Ramos (cell line): ENCODE measurements around the gene ASPSCR1.

Source experiments
- in situ Hi-C: fragments of 300-500 bp; cut with MboI; formaldehyde crosslinking; loops from one replicate; pipeline ENCODE4 v1.14.3; 2022; ENCODE audit warnings: low sequenced_read_pairs; ENCODE audit not compliant: unreplicated experiment

ASPSCR1 gene

GRCh38 chr17:82010575-82011525, 33.4 kb downstream of the ASPSCR1 start:
- in situ Hi-C loops: no loop called here

GRCh38 chr17:82011617-82012187, 34.3 kb downstream of the ASPSCR1 start:
- in situ Hi-C loops: no loop called here

GRCh38 chr17:82012261-82012639, 34.8 kb downstream of the ASPSCR1 start:
- in situ Hi-C loops: no loop called here

GRCh38 chr17:82012640-82013295, 35.3 kb downstream of the ASPSCR1 start:
- in situ Hi-C loops: no loop called here

GRCh38 chr17:82013341-82013740, 35.9 kb downstream of the ASPSCR1 start:
- in situ Hi-C loops: no loop called here

- in situ Hi-C loops: no loop called here
Measured at GRCh38 chr17:82013772-82014321, 36.4 kb downstream of the ASPSCR1 start.

- in situ Hi-C loops: no loop called here
Measured at GRCh38 chr17:82014432-82014831, 37.0 kb downstream of the ASPSCR1 start.

GRCh38 chr17:82014971-82015310, 37.5 kb downstream of the ASPSCR1 start:
- in situ Hi-C loops: no loop called here

GRCh38 chr17:82015311-82015971, 38.0 kb downstream of the ASPSCR1 start:
- in situ Hi-C loops: no loop called here

GRCh38 chr17:82016061-82016874, 38.8 kb downstream of the ASPSCR1 start:
- in situ Hi-C loops: no loop called here

- in situ Hi-C loops: no loop called here
Measured at GRCh38 chr17:82016875-82017459, 39.5 kb downstream of the ASPSCR1 start.

- in situ Hi-C loops: no loop called here
Measured at GRCh38 chr17:82017612-82018151, 40.3 kb downstream of the ASPSCR1 start.

GRCh38 chr17:82018152-82018988, 40.9 kb downstream of the ASPSCR1 start:
- in situ Hi-C loops: no loop called here

- in situ Hi-C loops: no loop called here
Measured at GRCh38 chr17:82018989-82019689, 41.7 kb downstream of the ASPSCR1 start.

GRCh38 chr17:82019690-82020571, 42.5 kb downstream of the ASPSCR1 start:
- in situ Hi-C loops: loop anchor here (5.0 kb wide), 1 partner anchor 63 kb away; no protein-coding TSS in a partner anchor

- in situ Hi-C loops: loop anchor here (5.0 kb wide), 1 partner anchor 63 kb away; no protein-coding TSS in a partner anchor
Measured at GRCh38 chr17:82020572-82021106, 43.2 kb downstream of the ASPSCR1 start.
